Gastrocnemius medialis (tissue), 4 donors: ENCODE measurements around the gene TXNRD1. TPM values are rescaled to one million over a fixed set of nuclear protein-coding genes. Genes with fewer than 3 reads are reported as not detected.

ENCODE experiments used
- ATAC-seq, 2 donors: fragments of 150-250 bp; one replicate each; pipeline ENCODE4 v1.9.1; 2016
- DNase-seq, 2 donors: peaks; one replicate each; pipeline ENCODE4 v3.0.0-alpha.2; 2019
- H3K27ac ChIP-seq, 4 donors: fragments of 200-600 bp; sonication (generic); 1 replicate in 1 of 4; 2 replicates in 3 of 4; pipeline ENCODE4 v1.5.1; 2016 to 2018; ENCODE audit warnings: mild to moderate bottlenecking in 2 of 4, moderate library complexity in 1 of 4
- H3K27me3 ChIP-seq, 3 donors: fragments of 200-600 bp; sonication (generic) in 2 of 3; 1 replicate in 1 of 3; 2 replicates in 2 of 3; pipeline versions ENCODE4 v1.5.1 to v1.6.0; 2016 to 2019; ENCODE audit warnings: mild to moderate bottlenecking in 1 of 3, moderate library complexity in 1 of 3
- H3K36me3 ChIP-seq, 2 donors: fragments of 200-600 bp; sonication (generic) in 1 of 2; one replicate each; pipeline ENCODE4 v1.5.1; 2017 to 2018
- H3K4me1 ChIP-seq, 2 donors: fragments of 200-600 bp; sonication (generic) in 1 of 2; one replicate each; pipeline ENCODE4 v1.5.1; 2016 to 2017; ENCODE audit warnings: mild to moderate bottlenecking in 2 of 2
- H3K4me3 ChIP-seq, 4 donors: fragments of 200-600 bp; sonication (generic) in 3 of 4; 1 replicate in 1 of 4; 2 replicates in 3 of 4; pipeline ENCODE4 v1.5.1; 2016 to 2019; ENCODE audit warnings: mild to moderate bottlenecking in 2 of 4
- H3K9me3 ChIP-seq, 3 donors: fragments of 200-600 bp; sonication (generic) in 2 of 3; 1 replicate in 1 of 3; 2 replicates in 2 of 3; pipeline ENCODE4 v1.5.1; 2016 to 2019
- POLR2A ChIP-seq, 2 donors: fragments of 450-650 bp; IDR thresholded peaks; one replicate each; pipeline ENCODE4 v1.6.1; 2017; ENCODE audit warnings: antibody characterized with exemption in 2 of 2, mild to moderate bottlenecking in 2 of 2, moderate library complexity in 2 of 2
- in situ Hi-C, 4 donors: fragments of 200-750 bp; cut with MboI; loops; one replicate each; pipeline versions ENCODE4 v1.15.0 to v1.8.0; 2017; ENCODE audit warnings: low sequenced_read_pairs in 4 of 4
- intact Hi-C: fragments of 100-400 bp; cut with DNase I; formaldehyde crosslinking; loops from one replicate; pipeline ENCODE4 v1.15.1; 2023; ENCODE audit warnings: low total_unique reads
- total RNA-seq, 4 donors: library from RNA; depleted of rRNA; stranded (reverse); fragments of >200 nt; gene quantifications; one replicate each; pipeline versions ENCODE4 v1.1.0 to v1.2.3, GENCODE V29; 2016
- TF ChIP-seq, protein P1 (sequence below), 5 experiments: fragments of 450-650 bp in 3 of 5; fragments of 200-600 bp in 2 of 5; sonication (generic) in 2 of 5; IDR thresholded peaks in 4 of 5; conservative IDR thresholded peaks in 1 of 5; 1 replicate in 4 of 5; 2 replicates in 1 of 5; pipeline ENCODE4 v1.5.1; 2016 to 2019; ENCODE audit warnings: antibody characterized with exemption in 5 of 5, mild to moderate bottlenecking in 3 of 5, moderate library complexity in 3 of 5

Gene TXNRD1
- total RNA-seq, 4 donors from 2014 or later: 96.6 to 139 (median 118) TPM

DNA sequence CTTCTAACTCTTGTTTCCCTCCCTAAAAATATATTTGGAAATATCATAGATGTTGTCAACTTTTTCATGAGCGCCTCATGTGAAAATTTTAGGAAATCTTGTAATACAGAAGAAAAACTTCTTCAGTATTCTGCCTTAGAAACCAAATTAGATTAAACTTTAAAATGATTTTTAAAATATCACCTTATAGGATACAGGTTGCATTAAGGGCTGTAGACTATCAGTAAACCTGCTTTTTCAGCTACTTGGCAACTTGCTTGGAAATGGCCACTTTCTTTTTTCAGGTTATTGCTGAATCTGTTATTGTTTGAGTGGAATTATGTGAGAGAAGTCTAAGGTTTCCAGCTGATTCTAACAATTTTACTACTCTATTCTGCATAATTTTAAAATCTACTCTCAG is 97.1 kb downstream of the TXNRD1 start:
- Histone ChIP-seq H3K9me3 (no peaks in the 10 kb centered on the region), H3K36me3 (peaks cover 0 to 75% of the 10 kb centered on the region in 2 donors), H3K4me3 (no peak overlapping the region), H3K27me3 (no peaks in the 10 kb centered on the region), H3K27ac (no peak overlapping the region), H3K4me1 (peaks cover 0 to 4% of the 10 kb centered on the region in 2 donors)
- TF ChIP-seq POLR2A (IDR thresholded peaks at IDR 0.05): no peak
- TF ChIP-seq, protein P1, sequence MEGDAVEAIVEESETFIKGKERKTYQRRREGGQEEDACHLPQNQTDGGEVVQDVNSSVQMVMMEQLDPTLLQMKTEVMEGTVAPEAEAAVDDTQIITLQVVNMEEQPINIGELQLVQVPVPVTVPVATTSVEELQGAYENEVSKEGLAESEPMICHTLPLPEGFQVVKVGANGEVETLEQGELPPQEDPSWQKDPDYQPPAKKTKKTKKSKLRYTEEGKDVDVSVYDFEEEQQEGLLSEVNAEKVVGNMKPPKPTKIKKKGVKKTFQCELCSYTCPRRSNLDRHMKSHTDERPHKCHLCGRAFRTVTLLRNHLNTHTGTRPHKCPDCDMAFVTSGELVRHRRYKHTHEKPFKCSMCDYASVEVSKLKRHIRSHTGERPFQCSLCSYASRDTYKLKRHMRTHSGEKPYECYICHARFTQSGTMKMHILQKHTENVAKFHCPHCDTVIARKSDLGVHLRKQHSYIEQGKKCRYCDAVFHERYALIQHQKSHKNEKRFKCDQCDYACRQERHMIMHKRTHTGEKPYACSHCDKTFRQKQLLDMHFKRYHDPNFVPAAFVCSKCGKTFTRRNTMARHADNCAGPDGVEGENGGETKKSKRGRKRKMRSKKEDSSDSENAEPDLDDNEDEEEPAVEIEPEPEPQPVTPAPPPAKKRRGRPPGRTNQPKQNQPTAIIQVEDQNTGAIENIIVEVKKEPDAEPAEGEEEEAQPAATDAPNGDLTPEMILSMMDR (IDR thresholded peaks at IDR 0.05 in 4 of 5, conservative IDR thresholded peaks at IDR 0.05 in 1 of 5): no peak
- ATAC-seq: no peak
- no peak for DNase-seq
- intact Hi-C loops: loop anchor here (5.0 kb wide), 1 partner anchor 810 kb away; no protein-coding TSS in a partner anchor
- in situ Hi-C loops: no loop called here

DNA sequence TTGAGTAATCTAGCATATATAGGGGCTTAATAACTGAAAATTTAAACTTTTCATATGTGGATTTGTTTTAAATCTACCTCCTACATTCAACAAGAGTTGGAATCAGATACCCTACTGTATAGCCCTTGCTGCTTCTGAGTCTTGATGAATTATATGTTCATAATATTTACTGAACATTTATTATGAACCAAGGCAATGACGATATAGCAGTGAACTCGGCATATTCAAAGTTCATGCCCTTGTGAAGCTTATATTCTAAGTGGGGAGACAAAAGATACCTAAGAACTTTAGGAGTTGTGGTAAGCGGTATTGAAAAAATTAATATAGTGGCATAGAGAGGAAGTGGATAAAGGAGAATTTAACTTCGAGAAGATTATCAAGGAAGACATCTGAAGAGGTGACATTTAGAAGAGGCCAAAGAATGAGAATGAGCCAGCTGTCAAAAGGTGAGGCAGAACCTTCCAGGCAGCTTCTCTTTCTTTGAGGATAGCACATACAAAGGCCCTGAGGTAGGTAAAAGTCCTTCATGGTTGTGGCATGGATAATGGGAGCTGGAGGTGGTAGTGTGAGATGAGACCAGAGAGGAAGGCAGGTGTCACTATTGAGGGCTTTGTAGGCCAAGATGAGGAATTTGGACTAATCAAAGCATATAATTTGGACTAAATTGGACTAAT is 98.1 kb downstream of the TXNRD1 start:
- intact Hi-C loops: loop anchor here (5.0 kb wide), 1 partner anchor 809 kb away; no protein-coding TSS in a partner anchor
- in situ Hi-C loops: no loop called here
- no peak for TF ChIP-seq POLR2A (IDR thresholded peaks at IDR 0.05)
- TF ChIP-seq, protein P1 (IDR thresholded peaks at IDR 0.05 in 4 of 5, conservative IDR thresholded peaks at IDR 0.05 in 1 of 5): no peak
- peaks cover 0 to 81% of the 10 kb centered on the region in 2 donors for H3K36me3 ChIP-seq
- no peaks in the 10 kb centered on the region for H3K27me3 ChIP-seq
- no peak overlapping the region for H3K4me3 ChIP-seq
- no peak for ATAC-seq
- DNase-seq: no peak
- H3K27ac ChIP-seq: peak overlapping the region in 1 of 4 donors; percentile 48
- H3K9me3 ChIP-seq: no peaks in the 10 kb centered on the region
- H3K4me1 ChIP-seq: peaks cover 0 to 3% of the 10 kb centered on the region in 2 donors

DNA sequence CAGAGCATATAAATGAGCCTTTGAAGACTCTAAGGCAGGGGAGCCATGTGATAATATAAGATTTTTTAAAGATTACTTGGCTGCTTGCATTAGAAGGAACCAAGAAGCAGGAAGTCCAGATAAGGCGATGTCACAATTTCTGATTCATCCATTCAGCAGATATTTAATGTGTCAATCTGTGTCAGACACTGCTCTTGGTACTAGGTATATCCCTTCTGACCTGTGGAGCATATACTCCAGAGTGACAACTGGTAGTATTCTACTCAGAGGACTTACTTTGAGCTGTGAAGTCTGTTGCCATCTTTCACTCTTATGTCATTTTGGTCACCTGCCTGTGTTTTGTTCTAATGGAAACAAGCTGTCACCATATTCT is 98.6 kb downstream of the TXNRD1 start:
- intact Hi-C loops: loop anchor here (5.0 kb wide), 1 partner anchor 808 kb away; no protein-coding TSS in a partner anchor
- DNase-seq (no peak), ATAC-seq (peak in 1 of 2 donors; percentile 45)

DNA sequence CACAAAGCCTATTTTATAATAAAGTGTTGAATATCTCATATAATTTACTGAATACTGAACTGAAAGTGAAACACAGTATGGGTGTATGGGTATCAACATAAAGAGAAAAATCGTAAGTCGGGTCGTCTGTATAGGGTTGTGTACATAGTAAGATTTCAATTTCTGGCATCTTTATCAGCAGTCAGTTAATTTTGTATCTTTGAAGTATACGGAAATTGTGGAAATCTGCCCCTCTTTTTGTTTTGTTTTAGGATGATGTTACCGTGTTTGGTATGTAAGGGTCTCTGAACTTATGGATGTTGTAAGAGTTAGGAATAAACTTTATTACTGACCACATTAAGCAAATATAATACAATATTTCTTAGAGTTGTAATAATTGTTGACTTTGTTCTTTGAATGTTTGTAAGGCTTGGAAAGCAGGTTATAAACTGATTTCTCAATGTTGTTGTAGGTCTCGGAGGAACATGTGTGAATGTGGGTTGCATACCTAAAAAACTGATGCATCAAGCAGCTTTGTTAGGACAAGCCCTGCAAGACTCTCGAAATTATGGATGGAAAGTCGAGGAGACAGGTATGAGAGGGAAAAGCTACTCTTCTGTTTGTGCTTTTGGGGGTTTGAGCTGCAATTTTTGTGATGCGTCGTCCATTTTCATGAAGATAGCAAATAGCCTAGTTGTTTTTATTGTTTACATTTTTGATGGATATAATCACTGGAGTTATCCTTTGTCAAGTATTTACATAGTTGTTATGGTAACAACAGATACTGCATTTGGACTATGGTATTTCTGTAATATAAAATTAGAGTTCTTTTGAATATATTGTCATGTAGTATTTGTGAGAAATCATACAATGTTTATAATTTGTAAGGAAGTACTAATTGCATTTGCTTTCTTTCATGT is 100.0 kb downstream of the TXNRD1 start:
- H3K9me3 ChIP-seq: no peaks in the 10 kb centered on the region
- no peaks in the 10 kb centered on the region for H3K4me1 ChIP-seq
- no peak overlapping the region for H3K27ac ChIP-seq
- H3K4me3 ChIP-seq: no peak overlapping the region
- DNase-seq (no peak), ATAC-seq (no peak)
- peaks cover 8 to 90% of the 10 kb centered on the region in 2 donors for H3K36me3 ChIP-seq
- H3K27me3 ChIP-seq: no peaks in the 10 kb centered on the region
- in situ Hi-C loops (no loop called here), intact Hi-C loops (no loop called here)
- TF ChIP-seq POLR2A (IDR thresholded peaks at IDR 0.05): no peak
- TF ChIP-seq, protein P1 (IDR thresholded peaks at IDR 0.05 in 4 of 5, conservative IDR thresholded peaks at IDR 0.05 in 1 of 5): no peak

More for the DNA sequence above, 98.6 kb downstream of the TXNRD1 start:
- peaks cover 0 to 86% of the 10 kb centered on the region in 2 donors for H3K36me3 ChIP-seq
- H3K4me1 ChIP-seq: peaks cover 0 to under 1% of the 10 kb centered on the region in 2 donors
- TF ChIP-seq POLR2A (IDR thresholded peaks at IDR 0.05): no peak
- TF ChIP-seq, protein P1 (IDR thresholded peaks at IDR 0.05 in 4 of 5, conservative IDR thresholded peaks at IDR 0.05 in 1 of 5): no peak
- no peak overlapping the region for H3K4me3 ChIP-seq
- no peaks in the 10 kb centered on the region for H3K27me3 ChIP-seq
- in situ Hi-C loops: no loop called here
- peak overlapping the region in 1 of 4 donors; percentile 48 for H3K27ac ChIP-seq
- H3K9me3 ChIP-seq: no peaks in the 10 kb centered on the region
